ENCODE measurements around the gene TRPT1.
A peak's percentile ranks its signal among the peaks of the same experiment; 100 is the strongest.
"Not testable (repeated sequence)": the region's sequence is repeated elsewhere in the genome, so short reads cannot be mapped to it uniquely, and the experiment has no call there.

The TRPT1 gene

DNA sequence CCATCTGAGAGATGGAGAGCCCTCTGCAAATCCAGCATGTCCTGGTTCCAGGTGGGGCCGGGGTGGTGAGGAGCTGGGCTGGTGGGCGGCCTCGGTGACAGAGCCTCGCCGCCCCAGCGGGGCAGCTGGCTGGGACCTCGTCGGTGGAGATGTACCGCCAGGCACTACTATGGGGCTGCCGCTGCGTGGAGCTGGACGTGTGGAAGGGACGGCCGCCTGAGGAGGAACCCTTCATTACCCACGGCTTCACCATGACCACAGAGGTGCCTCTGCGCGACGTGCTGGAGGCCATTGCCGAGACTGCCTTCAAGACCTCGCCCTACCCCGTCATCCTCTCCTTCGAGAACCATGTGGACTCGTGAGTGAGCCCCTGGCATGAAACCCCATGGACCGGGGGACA is 32.4 kb upstream of the TRPT1 start:
- DNase-seq, result no peak

DNA sequence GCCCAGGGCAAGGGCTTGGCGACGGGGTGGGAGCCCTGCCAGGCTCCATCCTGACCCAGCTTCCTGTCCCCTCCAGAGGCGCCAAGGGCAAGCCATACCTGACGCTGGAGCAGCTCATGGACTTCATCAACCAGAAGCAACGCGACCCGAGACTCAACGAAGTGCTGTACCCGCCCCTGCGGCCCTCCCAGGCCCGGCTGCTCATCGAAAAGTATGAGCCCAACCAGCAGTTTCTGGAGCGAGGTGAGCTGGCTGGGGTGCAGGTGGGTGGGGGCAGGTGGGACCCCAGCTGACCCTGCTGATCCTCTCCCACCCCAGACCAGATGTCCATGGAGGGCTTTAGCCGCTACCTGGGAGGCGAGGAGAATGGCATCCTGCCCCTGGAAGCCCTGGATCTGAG is 30.3 kb upstream of the TRPT1 start:
- no peak for DNase-seq

DNA sequence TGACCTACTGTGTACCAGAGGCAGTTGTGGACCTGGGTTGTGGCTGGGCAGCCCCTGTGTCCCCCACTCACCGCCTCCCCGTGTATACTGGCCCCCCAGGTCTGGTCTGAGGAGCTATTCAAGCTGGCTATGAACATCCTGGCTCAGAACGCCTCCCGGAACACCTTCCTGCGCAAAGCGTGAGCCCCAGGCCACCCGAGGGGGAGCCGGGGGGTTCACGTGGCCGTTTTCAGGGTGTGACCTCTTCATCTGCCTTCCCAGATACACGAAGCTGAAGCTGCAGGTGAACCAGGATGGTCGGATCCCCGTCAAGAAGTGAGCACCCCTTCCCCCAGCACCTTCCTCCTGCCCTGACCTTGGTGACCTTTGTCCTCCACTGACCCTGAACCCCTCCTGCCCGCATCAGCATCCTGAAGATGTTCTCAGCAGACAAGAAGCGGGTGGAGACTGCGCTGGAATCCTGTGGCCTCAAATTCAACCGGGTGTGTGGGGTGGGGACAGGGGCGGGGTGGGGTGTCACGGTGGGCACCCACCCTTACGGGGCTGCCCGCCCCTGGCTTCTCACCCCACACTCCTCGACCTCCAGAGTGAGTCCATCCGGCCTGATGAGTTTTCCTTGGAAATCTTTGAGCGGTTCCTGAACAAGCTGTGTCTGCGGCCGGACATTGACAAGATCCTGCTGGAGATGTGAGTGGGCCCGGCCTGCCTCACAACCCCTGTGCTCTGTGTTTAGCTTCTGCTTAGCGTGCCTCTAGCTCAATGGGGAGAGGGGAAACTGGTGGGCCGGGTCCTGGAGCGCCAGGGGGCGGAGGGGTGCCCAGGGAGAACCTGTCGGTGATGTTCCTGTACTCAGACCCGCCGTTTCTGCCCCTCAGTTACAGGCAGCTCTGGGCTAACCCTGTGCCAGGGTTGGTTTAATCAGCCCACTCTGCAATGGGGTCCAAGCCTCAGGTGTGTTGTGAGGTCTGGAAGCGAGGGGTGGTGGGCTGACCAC is 29.4 kb upstream of the TRPT1 start:
- DNase-seq, result no peak

DNA sequence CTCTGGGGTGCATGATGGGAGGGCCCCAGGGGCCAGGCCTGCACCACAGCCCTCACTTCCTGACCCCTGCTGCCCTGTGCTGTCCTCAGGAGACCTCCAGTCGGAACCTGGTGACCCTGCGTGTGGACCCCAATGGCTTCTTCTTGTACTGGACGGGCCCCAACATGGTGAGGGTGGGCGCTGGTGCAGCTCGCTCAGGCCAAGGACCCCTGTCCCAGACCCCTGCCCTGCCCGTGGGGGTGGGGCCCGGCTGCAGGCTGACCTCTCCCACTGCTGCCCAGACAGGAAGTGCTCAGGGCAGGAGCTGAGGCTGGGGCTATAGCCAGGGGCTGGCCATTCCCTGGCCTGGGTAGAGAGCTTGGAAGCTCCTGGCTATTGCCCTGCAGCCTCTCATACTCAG is 28.3 kb upstream of the TRPT1 start:
- no peak for DNase-seq

DNA sequence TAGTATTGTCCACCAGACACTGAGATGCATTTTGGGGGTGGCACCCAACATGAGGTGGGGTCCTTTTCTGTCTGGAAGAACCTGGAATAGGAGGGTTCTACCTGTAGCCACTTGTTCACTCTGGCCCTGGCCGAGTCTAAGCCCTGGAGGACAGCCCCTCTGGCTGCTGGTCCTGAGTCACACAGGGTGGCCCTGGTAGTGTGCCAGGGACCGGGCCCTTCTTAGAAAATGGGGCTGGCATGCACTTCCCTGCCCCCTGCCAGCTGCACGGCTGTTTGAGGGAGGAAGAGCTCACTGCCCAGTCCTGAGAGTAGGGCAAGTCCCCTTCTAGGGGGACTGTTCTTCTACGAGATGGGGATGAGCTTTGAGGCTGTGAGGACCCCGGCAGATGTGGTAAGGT is 27.5 kb upstream of the TRPT1 start:
- no peak for DNase-seq

DNA sequence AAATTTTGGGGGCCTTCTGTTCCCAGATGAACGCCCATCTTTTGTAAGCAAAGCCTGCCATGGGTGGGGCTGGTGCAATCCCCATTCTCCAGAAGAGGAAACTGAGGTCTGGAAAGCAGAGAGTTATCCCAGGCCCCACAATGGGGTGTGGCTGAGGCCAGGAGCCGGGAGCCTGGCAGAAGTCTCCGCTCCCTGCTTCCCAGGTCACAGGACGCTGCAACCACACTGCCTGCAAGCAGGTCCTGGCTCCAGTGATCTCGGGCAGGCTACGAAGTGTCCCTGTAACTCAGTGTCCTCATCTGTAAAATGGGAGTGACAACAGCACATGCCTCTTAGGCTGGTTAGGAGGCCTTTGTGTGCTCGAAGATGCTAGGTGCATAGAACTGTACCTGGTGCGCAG is 27.1 kb upstream of the TRPT1 start:
- no peak for DNase-seq

DNA sequence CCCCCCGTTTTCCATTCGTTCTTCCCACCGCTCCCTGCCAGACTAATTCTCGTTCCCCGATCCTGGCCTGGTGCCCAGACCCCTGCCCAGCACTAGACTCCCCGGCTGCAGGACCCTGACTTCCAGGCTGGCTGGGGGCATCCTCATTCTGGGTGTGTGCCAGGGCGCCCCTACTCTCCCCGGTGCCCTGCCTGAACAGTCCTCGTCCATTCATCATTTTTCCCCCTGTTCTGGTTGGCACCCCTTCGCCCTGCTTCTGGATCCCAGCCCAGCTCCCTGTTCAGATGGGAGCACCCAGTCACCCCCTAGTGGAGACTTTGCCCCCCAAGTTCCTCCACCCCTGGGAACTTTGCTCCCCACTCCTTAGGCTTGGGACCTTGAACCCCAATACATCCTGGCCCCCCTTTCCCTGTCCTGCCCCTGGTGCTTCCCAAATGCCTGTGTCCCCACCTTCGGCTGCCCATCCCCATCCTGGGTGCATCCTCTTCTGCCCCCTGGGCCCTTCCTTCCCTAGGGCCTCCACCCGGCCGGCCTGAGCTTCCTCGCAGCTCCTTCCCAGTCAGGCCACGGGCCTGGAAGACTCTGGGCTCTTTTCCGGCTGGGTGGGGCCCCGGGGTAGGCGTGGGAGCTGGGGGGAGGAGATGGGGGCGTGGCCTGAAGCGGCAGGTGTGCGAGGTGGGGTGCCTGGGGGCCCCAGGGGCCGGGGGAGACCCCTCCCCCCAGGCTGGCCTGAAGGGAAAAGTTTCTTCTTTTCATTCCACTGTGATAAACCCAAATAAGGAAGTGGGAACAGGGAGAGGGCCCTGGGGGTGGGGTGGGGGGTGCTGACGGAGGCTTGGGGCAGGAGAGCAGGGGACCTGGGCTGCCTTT is 26.3 kb upstream of the TRPT1 start:
- peak in 1 of 2 donors; percentile 42 for DNase-seq

DNA sequence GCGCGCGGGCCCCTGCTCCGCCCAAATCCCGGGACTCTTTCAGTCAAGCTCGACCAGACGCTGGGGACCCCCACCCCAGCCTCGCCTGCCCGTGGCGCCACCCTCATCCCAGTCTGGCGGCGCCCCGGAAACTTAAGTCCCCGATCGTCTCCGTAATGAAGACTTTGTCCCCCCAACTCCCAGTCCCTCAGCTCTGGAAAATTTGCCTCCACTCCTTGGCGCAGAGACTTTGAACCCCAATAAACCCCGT is 25.7 kb upstream of the TRPT1 start:
- DNase-seq, result no peak

DNA sequence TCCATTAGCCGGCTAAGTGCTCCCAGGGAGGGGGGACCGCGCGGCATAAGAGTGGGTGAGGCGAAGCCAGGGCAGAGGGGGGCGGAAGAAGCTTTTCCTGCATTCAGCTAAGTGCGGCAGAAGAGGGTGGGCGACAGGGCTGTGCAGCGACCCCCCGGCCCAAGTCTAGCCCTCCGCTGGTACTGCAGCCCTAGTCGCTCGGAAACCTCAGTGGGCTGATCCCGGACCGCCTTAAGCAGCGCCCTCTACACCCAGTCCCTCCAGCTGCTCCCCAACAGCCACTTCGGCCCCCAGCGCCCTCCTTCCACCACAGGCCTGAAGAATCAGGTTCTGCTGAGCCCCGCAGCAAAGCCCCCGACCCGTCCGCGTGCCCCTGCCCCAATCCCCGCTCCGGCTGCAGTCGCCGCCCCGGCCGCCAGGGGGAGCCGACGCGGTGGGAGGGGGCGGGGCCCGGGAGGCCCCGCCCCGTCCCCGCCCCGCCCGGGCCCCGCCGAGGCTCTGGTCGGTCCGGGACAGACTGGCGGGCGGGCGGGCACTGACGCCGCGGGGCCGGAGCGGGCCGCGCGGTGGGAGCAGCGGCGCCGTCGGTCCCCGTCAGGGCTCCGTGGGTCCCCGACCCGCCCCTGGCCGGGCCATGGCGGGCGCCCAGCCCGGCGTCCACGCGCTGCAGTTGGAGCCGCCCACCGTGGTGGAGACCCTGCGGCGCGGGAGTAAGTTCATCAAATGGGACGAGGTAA is 25.2 kb upstream of the TRPT1 start, which contains the start of gene PLCB3:
TSS of gene PLCB3 (plus strand) at position 515 of the 737 bp plus-strand sequence. CDS start at position 635, 120 bp downstream.
- peak; percentile 39 to 77 for DNase-seq

DNA sequence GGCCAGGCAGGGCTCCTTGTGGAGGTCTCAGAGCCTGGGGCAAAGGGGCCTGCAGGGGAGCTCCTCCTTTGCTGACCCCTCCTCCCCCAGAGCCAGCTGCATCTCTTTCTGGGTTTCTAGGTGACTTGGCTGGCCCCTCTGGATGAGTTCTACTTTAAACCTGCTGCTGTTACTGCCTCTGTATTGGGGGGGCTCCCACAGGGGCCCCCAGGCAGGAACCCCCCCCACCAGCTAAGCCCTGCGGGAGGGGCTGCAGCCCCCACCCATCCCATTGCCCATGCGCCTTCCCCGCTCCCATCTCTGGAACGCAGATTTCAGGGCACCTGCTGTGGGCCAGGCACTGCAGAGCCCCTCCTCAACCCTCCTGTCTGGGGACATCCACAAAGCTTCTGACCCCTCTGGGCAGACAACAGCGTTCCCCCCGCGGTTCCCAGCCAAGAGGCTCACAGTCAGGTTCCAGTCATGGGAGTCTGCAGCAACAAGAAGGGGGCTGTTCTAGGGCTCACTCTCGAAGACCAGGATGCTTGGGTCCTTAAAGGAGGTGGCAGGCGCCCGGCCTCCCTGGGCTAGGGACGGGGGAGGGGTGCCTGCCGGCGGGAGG is 24.5 kb upstream of the TRPT1 start:
- DNase-seq, result no peak

DNA sequence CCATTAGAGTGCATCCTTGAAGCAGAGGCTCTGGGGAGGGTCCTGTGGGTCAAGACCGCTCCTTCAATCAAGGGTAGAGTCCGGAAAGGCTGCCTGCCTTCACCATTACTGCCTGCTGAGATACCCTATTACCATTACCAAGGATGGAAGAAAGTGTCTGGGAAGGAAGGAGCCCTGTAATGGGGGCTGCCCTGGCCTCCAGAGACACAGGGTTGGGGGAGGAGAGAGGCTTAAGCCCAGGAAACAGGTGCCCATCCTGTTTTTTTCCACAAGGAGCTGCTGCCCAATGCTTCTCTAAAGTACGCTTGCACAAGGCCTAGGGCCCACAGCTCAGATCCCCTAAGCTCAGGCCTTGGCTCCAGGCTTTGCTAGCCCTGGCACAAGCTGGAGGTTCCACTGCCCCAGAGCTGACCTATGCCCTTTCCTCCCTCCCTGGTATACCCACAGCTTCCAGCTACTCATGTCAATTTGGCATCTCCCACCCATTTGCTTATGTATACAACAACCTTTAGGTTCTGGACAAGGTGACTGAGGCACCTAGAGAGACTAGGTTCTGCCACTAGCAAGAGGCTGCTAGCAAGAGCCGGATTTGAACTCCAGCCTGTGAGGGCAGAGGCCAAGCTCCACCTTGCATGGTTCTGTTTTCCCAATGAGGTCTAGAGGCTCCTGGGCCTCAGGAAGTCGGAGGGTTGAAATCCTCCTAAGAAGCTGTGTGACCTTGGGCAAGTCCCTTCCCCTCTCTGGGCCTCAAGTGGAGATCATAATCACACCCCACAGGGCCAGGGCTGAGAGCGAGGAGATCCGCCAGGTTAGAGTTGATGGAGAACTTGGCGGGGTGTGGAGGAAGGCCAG is 23.8 kb upstream of the TRPT1 start:
- no peak for DNase-seq

DNA sequence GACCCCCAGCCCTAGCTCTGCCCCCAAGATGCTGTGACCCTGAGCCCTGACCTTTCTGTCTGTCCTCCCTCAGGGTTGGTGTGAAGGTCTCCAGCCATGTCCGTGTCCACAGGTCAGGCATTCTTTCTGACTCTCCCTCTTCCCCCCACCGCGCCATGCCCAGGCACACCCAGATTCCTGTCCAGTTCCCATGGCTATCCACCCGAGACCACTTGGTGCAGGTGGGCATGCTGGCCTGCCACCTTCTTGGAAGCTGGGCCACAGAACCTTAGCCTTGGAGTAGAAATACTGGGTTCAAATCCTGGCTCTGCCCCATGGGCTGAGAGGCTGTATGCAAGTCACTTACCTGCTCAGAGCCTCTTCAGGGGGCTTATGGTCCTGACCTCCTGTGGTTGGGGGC is 23.1 kb upstream of the TRPT1 start:
- DNase-seq, result no peak

DNA sequence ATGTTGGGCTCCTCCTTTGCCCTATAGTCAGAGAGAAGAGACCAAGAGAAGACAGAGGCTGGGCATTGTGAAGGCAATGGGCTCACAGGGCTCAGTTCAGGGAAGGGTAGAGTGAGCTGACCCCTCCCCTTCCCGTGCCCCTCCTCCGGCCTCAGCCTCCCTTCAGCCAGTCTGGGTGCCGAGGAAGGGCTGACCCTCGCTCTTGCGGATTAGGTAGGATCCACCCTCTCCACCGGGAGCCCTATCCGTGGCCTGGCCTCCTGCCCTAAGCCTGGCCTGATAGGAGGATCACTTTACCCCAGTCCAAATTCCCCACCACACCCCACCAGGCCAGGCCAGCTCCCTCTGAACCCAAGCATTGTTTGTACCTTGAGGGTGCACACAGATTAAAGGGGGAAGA is 22.6 kb upstream of the TRPT1 start:
- DNase-seq, result no peak

DNA sequence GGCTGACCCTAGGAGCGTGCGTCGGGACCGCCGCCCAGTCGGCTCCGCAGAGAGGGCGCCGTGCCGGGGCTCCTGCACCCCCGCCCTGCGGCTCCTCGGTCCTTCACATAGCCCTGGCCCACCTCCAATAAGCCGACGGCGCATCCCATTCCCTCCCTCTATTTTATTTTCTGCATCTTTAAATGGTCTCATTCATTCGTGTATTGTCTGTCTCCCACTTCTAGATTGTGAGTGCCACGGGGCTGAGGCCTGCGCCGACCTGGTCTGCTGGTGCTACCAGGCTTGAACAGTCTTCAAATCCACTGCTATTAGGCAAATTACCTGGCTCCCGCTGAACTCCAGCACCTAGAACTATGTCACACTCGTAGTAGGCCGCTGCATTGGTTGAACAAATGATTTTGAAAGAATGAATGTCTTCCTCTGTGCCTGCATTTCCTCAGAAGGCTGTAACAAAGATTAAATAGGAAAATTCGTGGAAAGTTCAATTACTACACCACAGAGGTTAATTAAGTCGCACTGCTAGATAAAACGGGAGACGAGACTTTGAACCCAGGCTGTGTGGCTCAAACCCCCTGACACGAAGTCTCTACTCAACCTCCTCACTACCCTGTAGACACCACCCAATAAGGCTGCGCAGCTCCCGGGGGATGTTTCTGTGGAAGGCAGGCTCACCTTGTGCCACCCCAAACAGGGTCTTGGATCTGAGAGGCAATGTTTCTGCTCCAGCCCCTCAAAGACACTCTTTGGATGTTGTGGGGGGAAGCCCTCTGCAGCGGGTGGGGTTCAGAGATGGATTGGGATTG is 21.9 kb upstream of the TRPT1 start:
- DNase-seq, result no peak

DNA sequence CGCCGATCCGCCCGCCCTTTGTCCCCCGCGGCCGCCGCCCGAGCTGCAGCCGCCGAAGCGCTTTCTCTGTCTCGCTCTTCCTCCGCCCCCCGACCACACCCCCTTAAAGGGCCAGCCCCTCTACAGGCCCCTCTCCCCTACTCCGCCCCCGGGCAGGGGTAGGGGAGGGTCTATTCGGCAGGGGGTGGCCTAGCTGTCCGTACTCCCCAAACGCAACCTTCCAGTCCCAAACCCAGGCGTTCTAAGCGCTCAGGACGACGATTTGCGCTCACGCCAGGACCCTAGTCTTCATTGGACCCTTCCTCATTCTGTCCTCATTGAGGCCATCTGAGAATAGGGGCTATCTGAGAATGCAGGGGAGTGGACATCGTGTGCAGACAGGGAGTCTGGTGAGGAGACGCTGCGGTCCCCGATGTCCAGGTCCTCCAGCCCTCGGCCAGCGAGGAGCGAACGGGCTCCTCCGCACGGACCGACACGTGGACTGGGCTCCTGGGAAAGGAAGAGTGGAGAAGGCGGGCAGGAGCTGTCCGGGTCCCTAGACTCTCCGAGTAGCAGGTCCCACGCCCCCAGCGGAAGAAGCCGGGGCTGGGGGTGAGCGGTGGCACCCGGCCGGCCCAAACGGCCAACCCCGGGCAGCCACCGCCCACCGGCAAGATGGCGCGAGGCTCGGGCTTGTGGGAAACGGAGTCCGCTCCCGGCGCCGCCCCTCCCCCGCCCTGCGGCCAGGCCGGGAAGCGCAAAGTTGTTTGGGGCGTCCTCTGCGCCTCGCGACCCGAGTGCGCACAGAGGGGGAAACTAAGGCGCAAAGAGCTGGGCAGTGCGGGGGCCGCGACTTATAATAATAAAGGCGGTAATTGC is 21.1 kb upstream of the TRPT1 start, which contains the start of gene PPP1R14B:
TSS of gene PPP1R14B (minus strand) at position 73 of the 858 bp plus-strand sequence. CDS start 270 bp downstream, outside the sequence.
- DNase-seq, result peak; percentile 78 to 79

DNA sequence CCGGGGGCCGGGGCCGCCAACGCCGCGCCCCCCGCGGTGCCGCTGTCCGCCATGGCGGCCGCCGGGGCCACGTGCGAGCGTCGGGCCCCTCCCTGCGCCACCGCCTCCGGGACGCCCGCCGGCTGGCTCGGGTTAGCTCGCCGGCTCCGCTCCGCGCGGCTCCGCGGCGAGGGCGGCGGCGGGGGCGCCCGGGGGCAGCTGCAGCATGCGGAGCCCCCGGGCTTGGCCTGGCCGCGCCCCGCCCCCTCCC is 20.6 kb upstream of the TRPT1 start:
- DNase-seq, result not testable (repeated sequence)

DNA sequence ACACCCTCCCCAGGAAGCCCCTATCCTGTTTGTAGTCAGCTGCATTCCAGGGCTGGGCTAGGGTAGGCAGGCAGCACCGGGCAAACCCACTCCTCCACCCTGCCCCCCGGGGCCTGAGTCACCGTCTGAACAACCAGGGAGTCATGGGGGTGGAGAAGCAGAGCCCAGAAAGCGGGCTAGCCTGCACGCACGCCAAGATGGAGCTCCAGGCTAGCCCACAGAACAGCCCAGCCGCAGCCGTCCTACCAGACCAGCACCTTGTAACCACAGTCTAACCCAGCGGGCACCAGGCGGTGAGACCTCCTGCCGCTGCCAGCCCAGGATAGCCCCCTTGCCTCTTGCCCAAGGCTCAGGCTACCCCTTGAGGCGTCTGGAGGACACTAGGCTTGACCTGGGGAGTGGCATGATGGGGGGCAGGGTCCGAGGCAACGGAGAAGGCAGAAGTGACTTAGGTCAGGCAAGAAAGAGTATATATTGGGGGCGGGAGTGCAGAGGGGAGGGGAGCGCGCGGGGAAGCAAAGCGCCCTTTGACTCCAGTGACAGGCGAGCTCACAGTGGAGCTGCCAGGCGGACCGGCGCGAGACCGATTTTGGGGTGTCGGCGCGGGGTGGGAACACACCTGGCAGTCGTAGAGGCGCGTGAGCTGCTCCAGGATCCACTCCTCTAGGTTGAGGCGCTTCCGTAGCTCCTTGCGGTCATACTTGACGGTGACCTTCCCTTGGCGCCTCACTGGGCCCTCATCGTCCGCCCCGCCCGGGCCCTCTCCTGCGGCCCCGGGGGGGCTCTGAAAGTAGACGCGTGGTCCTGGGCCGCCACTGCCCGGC is 20.0 kb upstream of the TRPT1 start:
- DNase-seq, result peak; percentile 56 to 70

DNA sequence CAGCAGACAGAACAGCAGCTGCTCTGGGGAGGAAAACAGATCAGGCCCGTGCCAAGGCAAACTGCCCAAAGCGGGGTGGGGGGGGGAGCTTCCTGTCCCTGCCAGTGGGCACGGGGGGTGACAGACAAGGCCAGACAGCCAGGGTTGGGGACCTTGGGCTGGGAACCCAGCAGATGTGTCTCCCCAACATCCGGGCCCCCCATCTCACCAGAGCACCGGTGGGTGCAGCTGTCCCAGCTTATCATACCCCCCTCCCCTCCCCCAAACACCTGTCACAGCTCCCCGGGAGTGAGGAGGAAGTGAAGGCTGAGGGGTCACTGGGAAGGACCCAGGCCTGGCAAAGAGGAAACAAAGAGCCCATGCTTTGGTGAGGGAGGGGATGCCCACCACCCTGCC is 19.4 kb upstream of the TRPT1 start:
- DNase-seq, result no peak

DNA sequence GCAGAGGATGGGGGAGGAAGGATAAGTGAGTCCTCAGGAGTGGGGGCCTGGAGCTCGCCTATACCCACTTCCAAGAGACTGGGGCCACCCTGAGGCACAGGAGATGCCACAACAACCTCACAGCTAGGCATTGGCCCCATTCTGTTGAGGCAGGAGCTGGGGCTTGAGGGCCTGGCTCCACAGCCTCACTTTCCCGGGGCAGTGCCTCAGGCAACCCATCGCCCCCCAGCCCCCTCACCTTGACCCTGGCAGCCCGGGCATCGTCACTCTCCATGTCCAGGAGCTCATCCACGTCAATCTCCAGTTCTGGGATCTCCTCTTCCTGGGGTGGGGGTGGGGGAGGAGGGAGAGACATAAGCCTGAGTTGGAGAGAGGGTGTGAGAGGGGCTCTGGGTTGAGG is 19.0 kb upstream of the TRPT1 start:
- no peak for DNase-seq

Measured in inflammatory macrophage treated with lipopolysaccharide for 1 hour (primary cell).